ENCODE results near the gene ARHGAP29. TPM values are rescaled to one million over a fixed set of nuclear protein-coding genes. Genes with fewer than 3 reads are reported as not detected.

The ARHGAP29 gene
- total and polyA plus RNA-seq, 7 donors, result 1.2 to 48.2 (median 23.2) TPM

GRCh38 chr1:94124538-94124937 lies 112.8 kb downstream of the ARHGAP29 start:
- TF ChIP-seq POLR2A (IDR thresholded peaks at IDR 0.05), result no peak
- no peak for TF ChIP-seq EP300 (IDR thresholded peaks at IDR 0.05)
- no peak for TF ChIP-seq CTCF (IDR thresholded peaks at IDR 0.05)
- TF ChIP-seq POLR2AphosphoS5 (IDR thresholded peaks at IDR 0.05), result no peak
- 96 to 98% methylated on average over 1 of the region's 1 CpG for WGBS, 2 donors
- no peak overlapping the region for H3K27ac ChIP-seq
- no peak for DNase-seq
- no peaks in the 10 kb centered on the region for H3K9me3 ChIP-seq
- no peaks in the 10 kb centered on the region for H3K4me1 ChIP-seq
- no peak overlapping the region for H3K4me3 ChIP-seq
- intact Hi-C loops (cut with DNase I), result no loop called here
- no peaks in the 10 kb centered on the region for H3K27me3 ChIP-seq
- H3K36me3 ChIP-seq, result no peaks in the 10 kb centered on the region

DNA sequence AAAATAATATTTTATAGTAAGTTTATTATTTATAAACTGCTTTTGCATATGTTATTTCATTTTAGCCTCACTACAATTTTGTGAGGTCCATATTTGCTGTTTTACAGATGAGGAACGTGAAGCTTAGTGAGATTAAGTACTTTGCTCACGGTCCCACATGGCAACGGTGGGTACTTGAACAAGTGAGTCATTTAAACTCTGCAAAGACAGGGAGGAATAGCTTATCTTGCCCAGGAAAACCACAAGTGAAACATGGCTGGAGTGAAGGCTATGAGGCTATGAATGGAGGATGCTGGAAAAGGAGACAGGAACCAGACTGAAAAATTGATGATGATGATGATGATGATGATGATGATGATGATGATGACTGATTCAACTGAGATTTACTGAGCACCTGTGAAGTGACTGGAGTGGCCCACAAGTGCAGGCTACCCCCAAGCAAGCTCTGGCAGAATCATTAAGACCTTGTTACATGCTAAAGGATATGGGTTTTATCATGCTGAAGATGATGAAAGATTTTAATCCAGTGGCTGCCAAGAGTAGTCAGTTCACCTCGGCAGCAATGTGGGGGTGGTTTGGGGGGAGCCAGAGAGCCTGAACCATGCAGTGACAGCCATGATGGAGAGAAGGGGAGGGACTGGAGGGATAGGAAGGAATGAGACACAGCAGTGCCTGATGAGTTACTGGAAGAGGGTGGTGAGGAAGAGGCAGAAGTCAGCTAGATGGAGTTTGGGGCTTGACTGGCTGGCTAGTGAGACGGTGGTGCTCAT lies 115.0 kb downstream of the ARHGAP29 start:
- Histone ChIP-seq H3K27me3 (no peaks in the 10 kb centered on the region), H3K4me3 (no peak overlapping the region), H3K4me1 (no peaks in the 10 kb centered on the region), H3K27ac (no peak overlapping the region), H3K36me3 (no peaks in the 10 kb centered on the region), H3K9me3 (no peaks in the 10 kb centered on the region)
- TF ChIP-seq POLR2AphosphoS5 (IDR thresholded peaks at IDR 0.05), result no peak
- DNase-seq, result no peak
- intact Hi-C loops (cut with DNase I), result no loop called here
- 78 to 84% methylated on average over 5 of the region's 5 CpGs for WGBS, 2 donors

Other genes starting within 250 kb of the ARHGAP29 start
- 1 to 10 TPM in 1 of 4 donors, under 1 TPM in 3; 0.14 to 1.1 (median 0.50) TPM for gene ABCA4, start 116.4 kb downstream of the ARHGAP29 start, total RNA-seq
- under 1 TPM in 1 of 3 donors, not detected in 2; 0.16 TPM for gene ABCA4, start 116.4 kb downstream of the ARHGAP29 start, polyA plus RNA-seq
- gene ABCD3, start 180.8 kb upstream of the ARHGAP29 start, total RNA-seq, result 10 to 100 TPM; 22.8 to 55.6 (median 31.7) TPM
- gene ABCD3, start 180.8 kb upstream of the ARHGAP29 start, polyA plus RNA-seq, result 10 to 100 TPM; 21.0 to 36.0 (median 34.2) TPM

Data from sigmoid colon (tissue), 7 donors.